DMS79 (cell line): ENCODE results near the gene MAP3K7CL.

Experiments
- DNase-seq: peaks from one replicate; lab custom pipeline; 2025; lab: John Stamatoyannopoulos, UW

Gene MAP3K7CL

DNA sequence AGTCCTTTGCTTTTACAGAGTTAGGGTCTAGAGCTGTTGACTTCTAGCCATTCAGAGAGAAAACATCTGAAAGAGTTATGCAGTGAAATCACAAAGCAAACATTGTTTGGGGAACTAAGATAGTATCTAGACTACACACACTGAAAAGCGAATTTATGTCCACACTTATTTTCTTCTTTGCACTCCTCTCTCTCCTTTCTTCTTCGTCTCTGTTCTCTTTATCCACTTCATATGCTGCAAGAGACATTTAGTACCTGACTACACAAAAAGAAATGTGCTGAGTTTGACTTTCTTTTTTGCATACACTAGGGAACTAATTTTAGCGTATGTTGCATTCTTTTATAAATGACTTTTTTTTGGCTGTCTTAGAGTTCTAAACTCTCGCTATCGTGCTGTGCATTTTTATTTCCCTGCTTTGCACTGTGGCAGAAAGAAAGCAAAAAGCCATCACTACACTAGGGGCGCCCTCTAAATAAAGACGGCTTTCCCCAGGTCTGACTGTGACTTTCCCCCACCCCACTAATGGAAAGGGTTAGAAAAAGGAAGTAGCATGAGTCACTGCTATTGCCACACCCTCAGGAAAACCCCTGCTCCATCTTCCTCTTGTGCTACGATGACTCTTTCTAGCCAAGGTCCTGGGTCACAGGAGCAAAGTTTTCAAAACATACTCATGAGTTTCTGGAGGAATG lies 65.7 kb downstream of the MAP3K7CL start:
- no peak for DNase-seq

DNA sequence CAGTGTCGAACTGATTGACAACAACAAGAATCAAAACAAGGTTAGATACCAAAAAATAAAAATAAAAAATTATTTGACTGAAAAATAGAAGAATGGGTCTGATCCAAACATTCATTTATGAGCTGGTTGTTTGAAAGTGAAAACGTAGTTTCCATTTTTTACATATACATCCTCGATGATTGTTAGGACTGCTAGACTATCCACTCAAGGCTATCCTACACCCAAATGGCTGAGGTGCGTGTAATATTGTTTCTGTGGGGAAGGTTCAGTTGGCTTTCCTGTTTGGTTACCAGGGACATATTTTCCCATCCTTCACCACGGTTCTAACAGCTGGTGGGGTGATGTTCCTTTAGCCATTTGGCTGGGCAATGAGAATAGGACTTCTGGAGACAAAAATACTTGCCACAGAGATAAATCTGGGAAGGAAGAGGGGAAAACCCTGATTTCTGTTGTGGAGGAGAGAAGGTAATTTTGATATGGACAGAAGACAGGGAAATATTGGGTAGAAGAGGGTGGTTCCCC lies 66.3 kb downstream of the MAP3K7CL start:
- no peak for DNase-seq

- DNase-seq = no peak
These were observed 70.7 kb downstream of the MAP3K7CL start for GRCh38 chr21:29201186-29201585.

DNA sequence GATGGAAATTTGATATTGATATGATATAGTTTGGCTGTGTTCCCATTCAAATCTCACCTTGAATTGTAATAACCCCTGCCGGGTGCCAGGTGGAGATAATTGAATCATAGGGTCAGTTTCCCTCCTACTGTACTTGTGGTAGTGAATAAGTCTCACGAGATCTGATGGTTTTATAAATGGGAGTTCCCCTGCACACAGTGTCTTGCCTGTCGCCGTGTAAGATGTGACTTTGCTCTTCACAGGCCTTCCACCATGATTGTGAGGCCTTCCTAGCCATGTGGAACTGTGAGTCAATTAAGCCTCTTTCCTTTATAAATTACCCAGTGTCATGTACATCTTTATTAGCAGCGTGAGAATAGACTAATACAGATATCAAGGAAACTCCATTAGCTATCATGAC lies 74.6 kb downstream of the MAP3K7CL start:
- DNase-seq = no peak

DNA sequence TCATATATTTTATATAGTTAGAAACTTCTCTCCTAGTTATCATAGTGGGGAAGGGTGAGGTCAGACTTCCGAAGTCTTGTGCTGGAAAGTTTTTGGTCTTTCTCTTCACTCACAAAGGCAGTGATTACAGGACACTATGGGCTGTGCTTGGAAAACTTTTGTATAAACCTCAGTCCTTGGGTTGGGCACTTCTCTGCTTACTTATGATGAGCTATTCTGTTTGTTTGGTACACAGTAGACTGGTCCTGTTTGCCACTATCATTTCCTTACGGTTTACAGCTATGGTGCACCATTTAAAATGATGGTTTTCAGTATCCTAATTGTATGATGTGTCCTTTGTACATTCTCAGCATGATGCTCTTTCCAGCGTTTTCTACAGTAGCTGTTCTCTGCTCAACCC lies 75.5 kb downstream of the MAP3K7CL start:
- DNase-seq = no peak

DNA sequence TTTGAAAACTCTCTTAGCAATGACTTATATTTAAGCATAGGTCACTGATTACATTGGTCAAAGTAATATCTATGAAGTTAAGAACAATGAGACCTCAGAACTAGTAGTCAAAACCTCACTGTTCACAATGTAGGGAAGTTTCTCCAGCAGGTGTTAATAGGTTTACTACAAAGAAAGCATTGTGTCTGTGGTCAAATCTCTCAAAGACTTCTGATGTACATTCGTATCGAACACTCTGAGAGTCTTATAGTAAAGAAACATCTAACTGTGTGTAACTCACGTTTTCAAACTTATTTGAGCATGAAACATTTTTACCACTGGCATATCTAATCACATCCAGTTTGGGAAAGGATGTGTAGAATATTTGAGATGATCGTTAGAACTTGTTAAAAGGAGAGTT lies 76.0 kb downstream of the MAP3K7CL start:
- no peak for DNase-seq

GRCh38 chr21:29207201-29207600 lies 76.8 kb downstream of the MAP3K7CL start:
- no peak for DNase-seq

DNA sequence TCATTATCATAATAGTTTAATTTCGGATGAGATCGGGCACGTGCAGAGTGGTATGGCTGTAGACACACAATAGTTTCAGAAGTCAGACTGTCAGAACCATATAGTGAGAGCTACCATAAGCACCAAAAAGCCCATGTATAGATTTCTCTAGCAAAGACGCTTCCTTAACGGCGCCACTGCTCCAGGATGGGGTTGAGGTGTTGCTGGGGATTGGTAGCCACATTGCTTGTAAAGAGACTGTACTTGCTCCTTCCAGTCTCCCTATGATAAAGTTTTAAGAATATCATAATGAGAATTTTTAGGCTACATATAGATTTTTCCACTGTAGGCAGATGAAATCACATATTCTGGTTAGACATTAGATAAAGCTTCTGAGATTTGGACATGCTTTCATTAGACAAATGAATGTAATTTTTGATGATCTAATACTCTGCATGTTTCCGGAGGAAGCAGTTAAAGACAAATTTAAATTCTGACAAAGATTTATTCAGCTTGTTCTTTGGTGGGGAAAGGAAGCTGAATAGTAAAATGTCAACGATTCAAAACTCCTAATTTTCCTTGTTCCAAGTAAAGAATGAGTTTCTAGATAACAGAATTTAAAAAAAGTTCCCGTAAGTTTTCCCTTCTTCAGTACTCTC lies 77.7 kb downstream of the MAP3K7CL start:
- no peak for DNase-seq

GRCh38 chr21:29208682-29209059 lies 78.2 kb downstream of the MAP3K7CL start:
- no peak for DNase-seq

DNA sequence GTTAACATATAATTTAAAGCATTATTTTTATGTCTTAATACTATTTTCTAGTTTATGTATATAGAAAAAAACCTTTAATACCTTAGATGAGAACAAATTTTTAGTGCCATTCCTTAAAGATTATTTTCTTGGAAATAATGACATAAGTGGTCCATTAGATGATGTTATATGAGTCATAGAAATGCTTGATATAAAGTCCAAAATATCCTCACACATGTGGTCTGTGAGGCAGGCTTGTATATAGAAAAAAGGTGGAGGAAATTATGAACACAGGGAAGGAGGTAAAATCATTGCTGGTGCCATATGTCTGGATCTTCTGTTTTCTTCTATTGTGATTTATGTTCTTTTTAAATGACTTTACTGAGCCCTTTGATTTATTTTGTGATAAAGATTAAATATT lies 79.3 kb downstream of the MAP3K7CL start:
- no peak for DNase-seq

GRCh38 chr21:29211205-29211604 lies 80.8 kb downstream of the MAP3K7CL start:
- DNase-seq = no peak

- DNase-seq = no peak
These were observed 82.0 kb downstream of the MAP3K7CL start for GRCh38 chr21:29212446-29212845.

DNA sequence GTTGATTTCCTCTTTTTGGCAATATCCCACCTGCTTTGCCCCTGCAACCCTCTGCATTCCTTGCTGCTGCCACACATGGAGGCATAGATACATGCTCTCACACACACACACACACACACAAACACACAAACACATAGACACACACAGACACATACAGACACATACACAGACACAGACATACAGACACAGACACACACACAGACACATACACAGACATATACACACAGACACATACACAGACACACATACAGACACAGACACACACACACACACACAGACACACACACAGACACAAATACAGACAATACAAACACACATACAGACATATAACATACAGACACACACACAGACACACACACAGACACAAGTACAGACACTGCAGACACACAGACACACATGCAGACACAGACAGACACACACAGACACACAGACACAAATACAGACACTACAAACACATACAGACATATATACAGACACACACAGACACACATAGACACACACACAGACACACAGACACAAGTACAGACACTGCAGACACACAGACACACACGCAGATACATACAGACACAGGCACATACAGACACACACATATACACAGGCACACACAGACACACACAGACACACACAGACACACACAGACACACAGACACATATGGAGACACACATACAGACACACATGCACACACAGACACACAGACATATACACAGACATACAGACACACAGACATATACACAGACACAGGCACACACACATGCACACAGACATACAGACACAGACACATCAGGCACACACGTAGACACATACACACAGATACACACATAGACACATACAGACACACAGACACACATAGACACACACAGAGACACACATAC lies 83.3 kb downstream of the MAP3K7CL start:
- DNase-seq = no peak

GRCh38 chr21:29215709-29216108 lies 85.3 kb downstream of the MAP3K7CL start:
- no peak for DNase-seq

- no peak for DNase-seq
These were observed 87.4 kb downstream of the MAP3K7CL start for GRCh38 chr21:29217818-29218291.

DNA sequence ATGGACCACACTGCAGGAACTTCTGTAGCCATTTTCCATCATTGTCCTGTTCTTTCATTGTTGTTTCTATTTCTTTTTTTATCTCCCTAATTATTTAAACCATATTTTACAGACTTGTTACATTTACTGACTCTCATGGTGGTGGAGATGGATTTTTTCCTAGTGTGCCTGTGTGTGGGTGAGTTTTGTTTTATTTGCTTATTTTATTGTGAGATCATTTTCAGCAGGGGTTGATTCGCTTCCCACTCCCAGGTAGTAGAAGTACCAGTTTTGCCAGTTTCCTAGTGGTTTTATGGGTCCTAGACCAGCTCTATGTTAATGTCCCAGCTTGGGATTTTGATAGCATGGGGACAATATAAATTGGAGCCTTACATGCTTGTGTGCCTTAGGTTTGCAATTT lies 88.3 kb downstream of the MAP3K7CL start:
- DNase-seq = no peak

DNA sequence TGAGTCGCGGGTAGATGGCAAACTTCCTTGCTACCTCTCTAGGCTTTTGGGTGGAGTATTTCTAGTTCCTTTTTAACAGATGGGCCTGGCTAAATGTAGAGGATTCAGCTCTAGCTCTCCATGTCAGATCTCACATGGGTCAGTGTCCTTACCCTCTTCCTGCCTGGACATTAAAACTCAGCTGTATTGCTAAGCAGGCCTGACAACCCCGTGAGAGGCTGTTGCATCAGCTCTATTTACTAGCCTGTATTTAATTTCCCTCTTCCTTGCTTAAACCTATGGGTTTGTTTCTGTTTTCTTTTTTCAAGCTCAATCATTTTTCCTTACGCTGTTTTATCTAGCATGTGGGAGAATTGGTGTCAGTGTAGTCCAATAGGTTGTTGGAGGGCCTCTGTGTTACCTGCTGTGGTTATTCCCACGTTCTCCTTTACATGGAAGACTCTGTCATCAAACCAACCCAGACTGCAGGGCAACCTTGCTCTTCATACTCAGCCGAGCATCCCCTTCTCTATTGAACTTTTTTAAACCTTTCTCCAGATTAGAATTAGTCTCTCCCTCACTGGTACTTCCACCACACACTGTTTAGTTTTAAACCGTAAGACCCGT lies 88.8 kb downstream of the MAP3K7CL start:
- no peak for DNase-seq

DNA sequence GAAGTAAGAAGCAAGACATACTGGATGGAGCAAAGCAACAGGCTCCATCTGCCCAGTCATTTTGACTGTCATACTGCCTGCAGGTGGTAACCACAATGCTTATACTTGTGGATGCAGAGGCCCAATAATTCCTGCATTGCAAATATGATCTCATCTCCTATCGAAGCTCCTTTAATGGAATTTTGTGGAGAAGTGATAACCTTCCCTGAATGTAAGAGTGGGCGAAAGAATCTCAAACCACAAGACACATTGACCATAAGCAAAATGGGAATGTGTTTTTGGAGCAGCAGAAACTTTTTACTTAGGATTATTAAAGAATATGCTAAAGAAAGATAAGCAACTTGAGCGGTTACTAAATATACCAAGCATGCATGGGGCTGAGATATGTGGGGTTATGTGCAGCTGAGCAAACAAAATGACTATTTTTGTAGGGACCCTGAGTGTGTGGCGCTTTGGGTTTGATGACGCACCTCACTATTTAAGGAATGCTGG lies 90.9 kb downstream of the MAP3K7CL start:
- no peak for DNase-seq

DNA sequence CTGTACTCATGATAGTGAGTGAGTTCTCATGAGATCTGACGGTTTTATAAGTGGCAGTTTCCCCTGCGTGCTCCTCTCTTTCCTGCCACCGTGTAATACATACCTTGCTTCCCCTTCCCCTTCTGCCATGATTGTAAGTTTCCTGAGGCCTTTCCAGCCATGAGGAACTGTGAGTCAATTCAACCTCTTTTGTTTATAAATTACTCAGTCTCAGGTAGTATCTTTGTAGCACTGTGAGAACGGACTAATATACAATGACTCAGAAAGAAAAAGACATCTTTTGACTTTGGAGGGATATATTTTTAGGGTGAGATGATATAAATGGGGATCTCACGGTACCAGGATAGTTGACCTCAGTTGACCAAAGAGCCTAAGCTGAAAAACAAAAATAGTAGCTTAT lies 93.6 kb downstream of the MAP3K7CL start:
- DNase-seq = no peak
